ENCODE results near the gene PPFIBP1.
A peak's percentile ranks its signal among the peaks of the same experiment; 100 is the strongest.

PPFIBP1 gene

DNA sequence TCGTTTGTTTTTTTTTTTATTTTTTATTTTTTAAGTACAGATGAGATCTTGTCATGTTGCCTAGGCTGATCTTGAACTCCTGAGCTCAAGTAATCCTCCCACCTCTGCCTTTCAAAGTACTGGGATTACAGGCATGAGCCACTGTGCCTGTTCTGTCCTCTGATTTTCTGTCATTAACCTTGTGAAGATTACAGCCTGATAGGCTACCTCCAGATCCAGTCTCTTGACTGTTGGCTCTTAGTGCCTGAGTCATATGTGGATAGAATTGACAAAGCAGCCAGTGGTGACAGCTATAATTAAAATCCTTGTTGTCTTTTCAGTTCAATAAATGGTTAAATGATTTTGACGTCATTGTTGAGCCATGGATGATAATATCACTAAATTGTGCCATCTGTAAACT, 151.0 kb downstream of the PPFIBP1 start:
- DNase-seq: no peak

DNA sequence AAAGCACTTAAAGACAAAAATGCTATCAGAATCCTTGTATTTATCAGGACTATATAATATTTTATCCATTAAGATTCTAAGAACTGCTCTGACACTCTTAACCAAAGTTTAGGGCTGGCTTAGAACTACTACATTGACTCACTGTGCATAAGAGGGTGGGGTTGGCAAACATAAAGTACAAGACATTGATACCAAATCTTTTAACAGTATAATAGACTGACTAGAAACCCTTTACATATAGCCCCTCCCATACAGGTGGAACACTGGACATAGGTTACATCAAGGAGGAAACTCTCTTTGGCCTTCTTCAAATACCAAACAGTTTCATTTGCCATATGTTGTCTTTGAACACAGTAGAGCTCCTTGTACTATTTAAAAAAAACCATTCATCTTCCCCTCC, 156.6 kb downstream of the PPFIBP1 start:
- DNase-seq: no peak

DNA sequence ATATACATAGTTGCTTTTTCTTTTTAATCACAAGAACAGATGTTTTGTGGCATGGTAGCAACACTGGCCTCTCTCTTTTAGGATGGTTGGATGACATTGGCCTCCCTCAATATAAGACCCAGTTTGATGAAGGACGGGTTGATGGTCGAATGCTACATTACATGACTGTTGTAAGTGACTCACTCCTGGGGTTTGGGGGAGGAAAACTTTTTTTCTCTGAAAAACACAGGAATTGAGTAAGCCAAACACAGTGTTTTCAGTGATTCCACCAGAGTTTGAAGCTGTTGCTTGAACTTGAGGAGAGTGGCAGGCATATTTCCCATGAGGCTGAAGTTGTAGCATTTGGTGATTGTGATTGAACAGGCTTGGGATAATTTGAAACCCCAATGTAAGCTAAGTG, 158.5 kb downstream of the PPFIBP1 start:
- no peak for DNase-seq

DNA sequence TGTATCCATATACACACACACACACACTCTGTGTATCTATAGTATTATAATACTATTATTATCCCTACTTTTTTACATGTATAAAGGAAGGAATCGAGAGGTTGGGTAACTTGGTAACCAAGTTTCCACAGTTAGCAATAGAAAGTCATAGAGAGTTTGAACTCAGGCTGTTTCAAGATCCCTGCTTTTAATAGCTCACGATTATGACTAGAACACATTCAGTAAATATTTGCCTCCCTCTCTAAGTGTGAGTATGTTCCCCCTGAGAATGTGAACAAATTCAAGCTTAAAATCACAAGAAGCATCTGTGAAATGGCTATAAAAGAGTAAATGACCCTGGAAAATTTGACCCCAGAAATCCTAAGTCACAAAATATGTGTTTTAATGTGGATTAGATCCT, 161.3 kb downstream of the PPFIBP1 start:
- no peak for DNase-seq

DNA sequence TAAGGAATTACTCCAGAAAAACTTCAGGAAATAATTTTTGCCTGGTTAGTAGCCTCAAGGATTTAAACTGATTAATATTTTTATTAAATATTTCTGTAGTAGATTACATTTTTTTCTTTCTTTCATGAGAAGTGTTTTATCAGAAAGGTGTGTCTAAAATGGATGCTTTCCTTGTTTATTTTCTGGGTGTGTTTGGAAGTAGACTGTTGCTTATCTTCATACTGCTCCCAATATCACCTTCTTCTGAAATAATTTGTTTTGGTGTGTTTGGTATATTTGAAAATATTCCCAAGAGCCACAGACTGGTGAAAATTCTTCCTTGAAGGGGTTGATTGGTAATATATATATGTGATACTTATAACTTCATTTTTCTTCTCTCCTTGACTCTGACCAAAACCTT, 162.1 kb downstream of the PPFIBP1 start:
- DNase-seq: no peak

DNA sequence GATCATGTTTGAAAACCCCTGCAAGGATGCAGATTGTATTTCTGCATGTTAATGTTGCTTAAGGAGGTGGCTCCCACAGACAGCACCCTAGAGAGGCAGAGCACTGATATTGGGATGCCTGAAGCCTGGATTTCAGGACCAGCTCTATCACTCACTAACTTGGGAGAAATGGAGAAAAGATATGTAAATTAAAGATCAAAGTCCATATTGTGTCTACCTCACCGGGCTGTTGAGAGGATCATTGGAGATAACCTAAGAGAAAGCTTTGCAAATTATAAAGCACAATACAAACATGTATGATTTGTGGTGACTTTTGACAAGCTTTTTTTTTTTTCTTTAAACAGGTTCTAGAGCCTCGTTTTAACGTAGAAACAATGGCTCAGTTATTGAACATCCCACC, 164.7 kb downstream of the PPFIBP1 start:
- DNase-seq: no peak

DNA sequence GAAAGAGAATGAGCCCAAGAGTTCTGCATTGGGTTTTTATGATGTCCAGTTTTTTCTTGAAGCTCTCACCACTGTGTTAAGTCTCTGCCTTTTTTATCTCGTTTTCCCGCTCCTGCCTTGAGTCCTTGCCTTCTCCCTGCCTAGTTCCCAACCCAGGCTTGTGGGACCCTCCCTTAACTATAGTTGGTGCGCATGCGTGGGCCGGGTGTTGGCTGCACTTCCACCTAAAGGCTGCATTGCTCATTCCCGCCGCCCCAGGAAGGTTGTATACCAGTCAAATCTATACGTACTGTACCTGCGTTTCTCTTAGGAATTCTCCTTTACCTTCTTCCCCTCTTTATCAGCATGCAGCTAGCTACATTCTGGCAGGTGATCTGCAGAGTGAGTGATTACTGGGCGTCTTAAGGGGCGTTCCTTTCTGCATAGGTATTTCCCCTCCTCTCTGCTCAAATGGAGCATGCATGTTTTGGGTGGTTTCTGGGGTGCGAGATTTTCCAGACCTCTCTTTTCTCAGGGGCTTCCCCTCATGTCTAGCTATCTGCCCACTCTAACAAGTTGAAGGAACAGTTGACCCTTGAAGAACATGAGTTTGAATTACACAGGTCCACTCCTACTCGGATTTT, 165.7 kb downstream of the PPFIBP1 start:
- no peak for DNase-seq

DNA sequence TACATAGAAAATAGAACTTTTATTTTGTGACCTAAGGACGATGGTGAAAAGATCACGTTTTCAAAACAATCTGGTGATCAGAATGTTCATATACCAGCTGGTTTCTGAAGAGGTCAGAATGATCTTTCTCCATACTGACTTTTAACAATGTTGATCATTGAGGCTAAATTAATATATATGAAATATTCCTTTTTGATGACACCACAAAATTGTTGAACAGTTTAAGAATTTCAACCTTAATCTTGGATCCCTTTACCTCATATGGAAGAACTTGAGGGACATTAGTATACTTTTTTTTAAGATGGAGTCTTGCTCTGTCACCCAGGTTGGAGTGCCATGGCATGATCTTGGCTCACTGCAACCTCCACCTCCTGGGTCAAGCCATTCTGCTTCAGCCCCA, 169.4 kb downstream of the PPFIBP1 start:
- no peak for DNase-seq

DNA sequence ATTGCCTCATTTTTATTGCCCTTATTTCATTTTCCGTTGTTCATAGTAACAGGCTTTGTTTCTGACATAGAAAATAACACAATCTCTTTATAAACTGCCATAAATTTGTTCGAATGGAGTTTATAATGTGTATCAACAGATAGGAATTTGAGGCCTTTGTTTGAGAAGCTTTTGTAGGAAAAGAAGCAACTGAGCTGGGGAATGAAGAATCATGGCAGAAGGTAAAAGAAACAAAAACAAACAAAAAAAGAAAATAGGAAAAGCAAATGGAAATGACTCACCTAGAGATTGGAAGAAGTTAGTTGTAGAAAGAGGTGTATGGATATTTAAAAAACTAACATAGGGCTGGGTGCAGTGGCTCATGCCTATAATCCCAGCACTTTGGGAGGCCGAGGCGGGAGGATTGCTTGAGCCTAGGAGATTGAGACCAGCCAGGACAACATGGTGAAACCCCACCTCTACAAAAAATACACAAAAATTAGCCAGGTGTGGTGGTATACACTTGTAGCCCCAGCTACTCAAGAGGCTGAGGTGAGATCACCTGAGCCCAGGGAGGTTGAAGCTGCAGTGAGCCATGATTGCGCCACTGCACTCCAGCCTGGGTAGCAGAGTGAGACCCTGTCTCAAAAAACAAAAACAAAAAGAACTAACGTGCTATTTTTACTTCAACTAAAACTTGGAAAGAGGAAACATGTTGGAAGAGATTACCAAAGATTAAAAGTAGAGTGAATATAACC, 171.7 kb downstream of the PPFIBP1 start:
- no peak for DNase-seq

DNA sequence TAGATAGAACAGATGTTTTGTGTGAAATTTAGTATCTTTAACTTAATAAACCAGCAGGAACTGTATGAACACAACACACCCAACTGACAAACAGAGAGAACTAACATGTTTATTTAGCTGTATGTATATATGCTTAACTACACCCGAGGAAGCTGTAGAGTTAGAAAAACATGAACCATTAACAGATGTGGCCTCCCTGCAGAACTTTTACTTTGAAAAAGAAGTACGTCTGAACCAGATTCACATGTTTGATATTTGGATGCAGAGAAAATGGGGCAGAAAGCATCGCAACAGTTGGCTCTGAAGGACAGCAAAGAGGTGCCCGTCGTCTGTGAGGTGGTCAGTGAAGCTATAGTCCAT, 172.3 kb downstream of the PPFIBP1 start, which contains the start of gene REP15:
Gene REP15 (plus strand): TSS at position 155 of the 360 bp plus-strand sequence. CDS start 116 bp downstream, at position 271.
- no peak for DNase-seq

DNA sequence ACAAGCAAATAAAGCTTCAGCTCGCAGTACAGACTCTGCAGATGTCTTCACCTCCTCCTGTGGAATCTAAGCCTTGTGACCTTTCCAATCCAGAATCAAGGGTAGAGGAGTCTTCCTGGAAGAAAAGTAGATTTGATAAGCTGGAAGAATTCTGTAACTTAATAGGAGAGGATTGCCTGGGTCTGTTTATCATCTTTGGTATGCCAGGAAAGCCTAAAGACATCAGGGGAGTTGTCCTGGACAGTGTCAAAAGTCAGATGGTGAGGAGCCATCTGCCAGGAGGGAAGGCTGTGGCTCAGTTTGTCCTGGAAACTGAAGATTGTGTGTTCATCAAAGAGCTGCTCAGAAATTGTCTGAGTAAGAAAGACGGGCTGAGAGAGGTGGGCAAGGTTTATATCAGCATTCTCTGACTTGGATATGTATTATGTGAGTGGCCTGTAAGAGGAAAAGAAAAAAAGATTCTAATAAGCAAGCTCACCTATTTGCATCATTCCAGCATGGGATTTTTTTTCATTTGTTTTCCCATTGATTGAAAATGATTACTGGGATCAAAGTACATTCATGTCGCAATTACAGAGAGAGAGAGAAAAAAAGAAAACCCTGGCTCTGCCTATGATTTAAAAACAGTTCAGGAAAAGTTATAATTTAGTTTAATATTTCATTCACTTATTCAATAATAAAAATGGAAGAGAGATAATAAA, 173.0 kb downstream of the PPFIBP1 start:
- DNase-seq: no peak

DNA sequence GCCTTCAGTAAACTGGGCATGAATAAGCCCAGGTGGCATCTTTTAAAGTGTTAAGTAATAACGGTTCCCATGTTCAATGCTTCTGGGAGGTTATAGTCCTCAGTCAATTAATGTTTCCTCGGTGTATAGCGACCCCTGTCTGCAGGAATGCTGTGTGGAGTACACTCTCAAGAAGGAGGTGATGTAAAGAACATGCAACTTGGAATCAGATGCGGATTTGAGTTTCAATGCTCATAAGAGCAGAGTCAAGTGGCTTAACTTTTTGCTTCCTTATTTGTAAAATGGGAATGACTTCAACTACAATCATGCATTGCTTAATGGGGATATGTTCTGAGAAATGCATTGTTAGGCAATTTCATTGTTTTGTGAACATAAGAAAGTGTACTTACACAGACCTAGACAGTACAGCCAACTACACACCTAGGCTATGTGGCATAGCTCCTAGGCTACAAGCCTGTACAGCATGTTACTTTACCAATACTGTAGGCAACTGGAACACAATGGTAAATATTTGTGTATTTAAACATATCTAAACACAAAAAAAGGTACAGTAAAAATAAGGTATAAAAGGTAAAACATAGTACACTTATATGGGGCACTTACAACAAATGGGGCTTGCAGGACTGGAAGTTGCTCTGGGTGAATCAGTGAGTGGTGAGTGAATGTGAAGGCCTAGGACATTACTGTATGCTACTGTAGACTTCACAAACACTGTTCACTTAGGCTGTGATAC, 179.9 kb downstream of the PPFIBP1 start:
- peak; percentile 52 to 75 for DNase-seq

DNA sequence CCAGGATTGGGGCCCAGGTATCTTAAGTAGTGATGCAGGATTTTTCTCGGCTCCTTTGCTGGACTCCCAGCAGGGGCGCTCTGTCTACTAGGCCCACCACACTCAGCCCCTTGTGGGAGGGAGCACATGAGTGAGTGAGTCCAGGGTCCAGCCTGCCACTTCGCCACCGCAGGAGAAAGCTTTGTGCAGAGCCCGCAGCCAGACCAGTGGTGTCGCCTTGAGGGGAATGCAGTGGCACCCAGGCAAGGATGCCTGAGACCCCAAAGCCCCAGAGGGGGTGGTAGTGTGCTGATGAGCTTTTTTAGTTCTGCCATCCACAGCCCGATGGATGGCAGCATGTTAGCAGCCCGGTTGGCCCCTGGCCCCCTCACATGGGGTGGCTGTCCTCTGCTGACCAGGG, 181.3 kb downstream of the PPFIBP1 start:
- DNase-seq: no peak

DNA sequence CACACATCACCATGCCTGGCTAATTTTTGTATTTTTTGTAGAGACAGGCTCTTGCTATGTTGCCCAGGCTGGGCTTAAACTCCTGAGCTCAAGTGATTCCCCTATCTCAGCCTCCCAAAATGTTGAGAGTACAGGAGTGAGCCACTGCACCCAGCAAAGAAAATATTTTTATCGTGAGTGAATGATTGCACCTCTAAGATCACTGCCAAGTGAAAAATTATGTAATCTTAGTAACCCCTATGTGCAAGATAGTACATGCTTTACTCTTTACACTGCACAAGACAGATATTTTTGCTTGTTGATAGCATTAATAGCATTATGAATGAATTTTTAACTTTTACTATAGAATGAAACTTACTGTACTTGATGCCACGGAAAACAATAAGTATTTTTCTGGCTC, 183.2 kb downstream of the PPFIBP1 start:
- no peak for DNase-seq

DNA sequence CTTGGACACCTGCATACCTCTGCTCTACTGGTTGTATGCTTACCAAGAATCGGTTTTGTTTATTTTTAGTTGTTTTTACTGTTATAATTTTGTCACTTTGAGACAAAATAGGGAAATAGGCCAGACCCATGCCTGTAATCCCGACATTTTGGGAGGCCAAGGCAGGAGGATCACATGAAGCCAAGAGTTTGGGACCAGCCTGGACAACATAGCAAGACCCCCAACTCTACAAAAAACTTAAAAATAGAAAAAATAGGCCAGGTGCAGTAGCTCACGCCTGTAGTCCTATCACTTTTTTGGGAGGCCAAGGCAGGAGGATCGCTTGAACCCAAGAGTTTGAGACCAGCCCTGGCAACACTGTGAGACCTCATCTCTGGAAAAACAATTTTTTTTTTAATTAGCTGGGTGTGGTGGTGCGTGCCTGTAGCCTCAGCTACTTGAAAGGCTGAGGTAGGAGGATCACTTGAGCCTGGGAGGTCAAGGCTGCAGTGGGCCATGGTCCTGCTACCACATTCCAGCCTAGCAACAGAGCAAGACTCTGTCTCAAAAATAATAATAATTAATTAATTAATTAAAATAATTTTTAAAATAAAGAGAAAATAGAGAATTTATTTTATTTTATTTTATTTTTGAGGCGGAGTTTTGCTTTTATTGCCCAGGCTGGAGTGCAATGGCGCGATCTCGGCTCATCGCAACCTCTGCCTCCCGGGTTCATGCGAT, 185.4 kb downstream of the PPFIBP1 start:
- DNase-seq: no peak

DNA sequence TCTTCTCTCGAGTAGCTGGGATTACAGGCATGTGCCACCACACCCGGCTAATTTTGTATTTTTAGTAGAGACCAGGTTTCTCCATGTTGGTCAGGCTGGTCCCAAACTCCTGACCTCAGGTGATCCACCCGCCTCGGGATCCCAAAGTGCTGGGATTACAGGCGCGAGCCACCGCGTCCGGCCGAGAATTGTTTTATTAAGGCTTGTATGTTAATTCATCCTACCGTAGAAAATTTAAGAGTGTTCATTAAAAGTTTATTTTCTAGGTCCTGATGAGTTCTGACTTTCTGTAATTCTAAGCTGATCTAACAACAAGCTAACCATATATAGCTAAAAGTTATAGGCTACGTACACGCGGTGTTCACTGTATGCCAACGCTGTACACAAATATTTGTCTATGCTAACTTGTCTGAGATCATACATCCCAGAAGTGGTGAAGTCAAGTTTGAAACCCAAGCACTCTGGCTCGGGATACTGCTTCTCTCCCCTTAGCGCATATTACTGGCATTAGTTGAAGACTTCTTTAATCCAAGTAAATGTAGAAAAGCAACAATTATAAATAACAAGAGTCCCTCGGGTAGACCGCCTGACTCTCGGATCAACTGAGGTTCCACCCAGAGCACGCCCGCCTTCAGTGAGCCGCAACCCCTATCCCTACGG, 186.1 kb downstream of the PPFIBP1 start:
- peak in 1 of 2 donors; percentile 36 for DNase-seq

DNA sequence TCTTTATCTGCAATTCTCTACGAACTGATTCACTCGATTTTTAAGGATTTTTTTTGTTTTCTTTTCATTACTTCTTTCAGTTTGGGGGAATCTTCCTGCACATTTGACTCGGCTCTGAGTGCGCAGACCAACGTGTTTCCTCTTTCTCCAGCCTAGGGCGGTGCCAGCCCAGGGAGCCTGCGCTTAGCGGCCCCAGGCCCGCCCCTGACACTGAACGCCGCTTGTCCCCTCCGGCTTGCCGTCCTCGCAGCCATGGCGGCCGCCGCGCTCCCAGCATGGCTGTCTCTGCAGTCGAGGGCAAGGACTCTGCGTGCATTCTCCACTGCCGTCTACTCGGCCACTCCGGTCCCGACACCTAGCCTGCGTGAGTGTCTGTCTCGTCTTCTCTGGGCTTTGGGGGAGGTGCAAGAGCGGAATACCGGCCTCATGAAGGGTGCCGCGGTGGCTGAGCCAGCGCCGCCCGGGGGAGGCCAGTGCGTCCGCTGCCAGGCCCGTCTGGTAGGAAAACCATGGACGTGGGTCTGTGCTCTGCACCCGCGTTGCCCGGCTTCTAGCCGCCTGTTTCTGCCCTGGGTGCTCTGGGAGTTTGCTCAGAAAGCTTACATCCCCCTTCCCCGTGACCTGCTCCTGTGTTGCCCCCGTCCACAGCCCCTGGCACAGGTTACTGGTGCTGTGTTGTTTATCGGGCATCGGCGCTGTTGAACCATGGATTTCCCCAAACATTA, 186.7 kb downstream of the PPFIBP1 start, which contains the start of gene MRPS35:
Gene MRPS35 (plus strand): TSS at position 241 of the 725 bp plus-strand sequence. CDS start 12 bp downstream, at position 253.
- DNase-seq: peak; percentile 87 to 93

DNA sequence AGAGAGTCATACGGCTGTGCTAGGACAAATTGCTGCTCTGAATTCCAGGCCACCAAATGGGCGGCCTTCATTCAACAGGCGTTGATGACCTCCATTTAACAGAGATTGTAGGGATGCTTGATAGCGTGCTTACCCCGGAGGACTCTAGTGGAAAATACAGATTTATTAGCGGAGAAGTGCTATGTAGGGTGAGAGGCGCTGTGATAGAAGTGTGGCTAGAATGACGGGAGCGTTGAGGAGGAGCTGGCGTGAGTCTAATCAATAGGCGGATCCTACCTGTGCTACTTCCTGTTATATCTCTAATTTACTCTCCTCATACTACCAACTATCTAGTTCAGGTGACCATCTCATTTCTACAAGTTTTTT, 187.3 kb downstream of the PPFIBP1 start:
- peak in 1 of 2 donors; percentile 20 for DNase-seq

DNA sequence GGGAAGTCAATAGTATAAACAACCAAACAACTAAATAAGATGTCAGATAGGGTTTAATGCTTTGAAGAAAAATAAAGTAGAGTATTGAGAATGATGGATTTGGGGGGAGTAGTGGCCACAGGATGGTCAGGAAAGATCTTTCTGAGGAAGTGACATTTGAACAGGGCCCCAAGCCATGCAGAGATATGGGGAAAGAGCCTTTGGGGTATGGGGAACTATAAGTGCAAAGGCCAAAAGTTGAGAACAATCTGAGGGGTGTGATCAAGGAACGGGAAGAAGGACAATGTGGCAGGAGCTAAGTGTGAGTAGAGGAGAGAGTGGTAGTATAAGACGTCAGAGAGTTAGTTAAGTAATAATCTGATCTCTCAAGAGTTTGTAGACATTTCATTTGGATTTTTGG, 188.0 kb downstream of the PPFIBP1 start:
- DNase-seq: no peak

DNA sequence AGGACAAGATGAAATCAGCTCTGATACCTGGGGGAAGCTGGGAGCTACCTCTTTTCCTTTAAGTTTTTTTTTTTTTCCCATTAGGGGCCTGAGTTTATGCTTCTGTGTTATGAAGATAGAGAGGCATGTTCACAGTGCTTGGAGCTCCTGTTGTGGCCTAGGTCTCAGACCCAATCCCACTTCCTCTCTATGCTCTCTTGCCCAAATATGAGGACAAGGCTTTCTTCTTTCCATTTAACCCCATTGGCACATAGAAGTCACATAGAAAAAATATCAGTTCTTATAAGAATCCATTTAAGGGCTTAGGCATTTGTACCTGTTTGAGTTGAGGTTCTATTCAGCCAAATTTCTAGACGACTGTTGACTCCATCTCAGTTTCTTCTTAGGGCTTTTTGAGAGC, 199.2 kb downstream of the PPFIBP1 start:
- DNase-seq: no peak

DNA sequence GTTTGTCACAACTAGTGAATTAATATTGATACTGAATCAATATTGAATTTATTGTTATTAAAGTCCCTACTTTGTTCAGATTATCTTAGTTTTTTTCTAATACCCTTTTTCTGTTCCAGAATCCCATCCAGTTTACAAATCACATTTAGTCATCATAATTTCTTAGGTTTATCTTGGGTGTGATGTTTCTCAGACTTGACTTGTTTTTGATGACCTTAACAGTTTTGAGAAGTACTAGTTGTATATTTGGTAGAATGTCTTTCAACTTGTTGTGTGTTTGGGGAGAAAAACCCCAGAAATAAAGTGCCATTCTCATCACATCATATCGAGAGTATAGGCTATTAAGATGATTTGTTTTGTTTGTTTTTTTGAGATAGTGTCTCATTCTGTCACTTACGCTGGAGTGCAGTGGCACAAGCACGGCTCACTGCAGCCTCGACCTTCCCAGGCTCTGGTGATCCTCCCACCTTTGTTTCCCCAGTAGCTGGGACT, 206.1 kb downstream of the PPFIBP1 start:
- no peak for DNase-seq
